PC-3 (cell line): ENCODE measurements around the gene ZNF438. TPM values are rescaled to one million over a fixed set of nuclear protein-coding genes. Genes with fewer than 3 reads are reported as not detected.

Experiments used
- ATAC-seq: fragments of 200-7000 bp; cut with Tn5 transposase; 2 replicates; pipeline ENCODE4 v1.9.1; 2020; ENCODE audit warnings: mild to moderate bottlenecking, moderate library complexity
- BruUV-seq: library from RNA; stranded (reverse); fragments of 400-500 nt; replicated peaks from 2 replicates; lab custom pipeline; 2021; lab: Mats Ljungman, UMichigan
- CTCF ChIA-PET: fragments of 300-600 bp; sonication (Branson Sonifier 250); formaldehyde crosslinking; loops from one replicate; lab custom pipeline; 2022; ENCODE audit warnings: antibody characterized with exemption; lab: Charles Lee
- POLR2A ChIA-PET: fragments of 300-600 bp; sonication (Branson Sonifier 250); formaldehyde crosslinking; loops from one replicate; lab custom pipeline; 2022; ENCODE audit warnings: antibody characterized with exemption; ENCODE audit not compliant: unreplicated experiment; lab: Charles Lee
- DNase-seq: peaks from one replicate; pipeline ENCODE4 v3.0.0-alpha.2; 2015
- H2AFZ ChIP-seq: fragments of 300-600 bp; sonication (generic); 2 replicates; pipeline ENCODE4 v1.6.0; 2016; ENCODE audit warnings: antibody characterized with exemption, low read length
- H3F3A ChIP-seq: fragments of 300-600 bp; sonication (generic); one replicate; pipeline ENCODE4 v1.6.0; 2017; ENCODE audit warnings: antibody characterized with exemption, low read length, control low read depth, mild to moderate bottlenecking; ENCODE audit not compliant: unreplicated experiment
- H3K27ac ChIP-seq: fragments of 300-600 bp; sonication (generic); 2 replicates; pipeline ENCODE4 v1.5.1; 2016; ENCODE audit warnings: mild to moderate bottlenecking, low read length
- H3K27me3 ChIP-seq: fragments of 300-600 bp; sonication (generic); 2 replicates; pipeline ENCODE4 v1.6.1; 2016; ENCODE audit warnings: low read length, mixed read lengths
- H3K36me3 ChIP-seq: fragments of 300-600 bp; sonication (generic); 2 replicates; pipeline ENCODE4 v1.6.1; 2016; ENCODE audit warnings: low read depth, mixed run types, low read length, mixed read lengths
- H3K4me1 ChIP-seq: fragments of 300-600 bp; sonication (generic); 2 replicates; pipeline ENCODE4 v1.5.1; 2016; ENCODE audit warnings: low read length; ENCODE audit not compliant: insufficient read depth
- H3K4me2 ChIP-seq: fragments of 300-600 bp; sonication (generic); 2 replicates; pipeline ENCODE4 v1.6.0; 2016; ENCODE audit warnings: low read length
- H3K4me3 ChIP-seq: fragments of 300-600 bp; sonication (generic); 2 replicates; pipeline ENCODE4 v1.5.1; 2016; ENCODE audit warnings: mild to moderate bottlenecking, low read length, mixed read lengths
- H3K79me2 ChIP-seq: fragments of 300-600 bp; sonication (generic); 2 replicates; pipeline ENCODE4 v1.6.1; 2017; ENCODE audit warnings: low read length, mixed read lengths
- H3K9ac ChIP-seq: fragments of 300-600 bp; sonication (generic); 2 replicates; pipeline ENCODE4 v1.6.0; 2016; ENCODE audit warnings: mild to moderate bottlenecking, low read length
- H3K9me2 ChIP-seq: fragments of 300-600 bp; sonication (generic); replicated peaks from 2 replicates; pipeline ENCODE4 v1.6.1; 2016; ENCODE audit warnings: mixed run types, low read length, mixed read lengths
- H3K9me3 ChIP-seq: fragments of 300-600 bp; sonication (generic); 2 replicates; pipeline ENCODE4 v1.6.1; 2016; ENCODE audit warnings: low read length, mixed read lengths
- H4K20me1 ChIP-seq: fragments of 300-600 bp; sonication (generic); 2 replicates; pipeline ENCODE4 v1.6.1; 2016; ENCODE audit warnings: low read length, mixed read lengths
- CTCF ChIP-seq: fragments of 300-600 bp; sonication (generic); conservative IDR thresholded peaks from 2 replicates; pipeline ENCODE4 v1.5.1; 2017; ENCODE audit warnings: antibody characterized with exemption, low read depth, mild to moderate bottlenecking, low read length
- EZH2 ChIP-seq: fragments of 300-600 bp; sonication (generic); IDR thresholded peaks from one replicate; pipeline ENCODE4 v1.6.1; 2017; ENCODE audit warnings: antibody characterized with exemption, mild to moderate bottlenecking, low read length; ENCODE audit not compliant: unreplicated experiment
- EZH2phosphoT487 ChIP-seq: fragments of 300-600 bp; sonication (generic); IDR thresholded peaks from 2 replicates; pipeline ENCODE4 v1.6.1; 2018; ENCODE audit warnings: mild to moderate bottlenecking, antibody characterized with exemption, low read length, borderline replicate concordance
- intact Hi-C: fragments of 100-400 bp; cut with micrococcal nuclease; formaldehyde crosslinking; loops from 2 replicates; pipeline ENCODE4 v1.9.0; 2023
- total RNA-seq: library from RNA; depleted of rRNA; stranded (reverse); fragments of >200 nt; gene quantifications from 2 replicates; pipeline ENCODE4 v1.2.3, GENCODE V29; 2014

Gene ZNF438
- total RNA-seq, 1 experiment from 2014 or later, result 0.98 TPM

GRCh38 chr10:30834153-30834552 lies 197.5 kb downstream of the ZNF438 start:
- intact Hi-C loops, result no loop called here

GRCh38 chr10:30833628-30833970 lies 198.1 kb downstream of the ZNF438 start:
- Histone ChIP-seq H3K9ac (no peak overlapping the region), H3K27me3 (no peaks in the 10 kb centered on the region), H3F3A (no peaks in the 10 kb centered on the region), H3K9me2 (no peaks in the 10 kb centered on the region), H3K4me2 (no peak overlapping the region), H3K27ac (no peak overlapping the region), H3K9me3 (no peaks in the 10 kb centered on the region), H4K20me1 (no peaks in the 10 kb centered on the region), H3K79me2 (no peaks in the 10 kb centered on the region), H3K4me3 (no peak overlapping the region), H2AFZ (no peak overlapping the region), H3K4me1 (no peaks in the 10 kb centered on the region), H3K36me3 (no peaks in the 10 kb centered on the region)
- CTCF ChIA-PET, result no interaction called here
- ATAC-seq (no peak), DNase-seq (no peak)
- intact Hi-C loops, result no loop called here
- TF ChIP-seq EZH2, result no peak
- no peak for TF ChIP-seq CTCF
- TF ChIP-seq EZH2phosphoT487, result no peak
- no TSS peak for BruUV-seq
- POLR2A ChIA-PET, result no interaction called here

More at GRCh38 chr10:30834153-30834552, 197.5 kb downstream of the ZNF438 start:
- no peak overlapping the region for H2AFZ ChIP-seq
- H3K27me3 ChIP-seq, result no peaks in the 10 kb centered on the region
- no peak for TF ChIP-seq EZH2
- no peak for TF ChIP-seq CTCF
- TF ChIP-seq EZH2phosphoT487, result no peak
- H3K9ac ChIP-seq, result no peak overlapping the region
- no peaks in the 10 kb centered on the region for H3K4me1 ChIP-seq
- POLR2A ChIA-PET, result no interaction called here
- H4K20me1 ChIP-seq, result no peaks in the 10 kb centered on the region
- no peak overlapping the region for H3K27ac ChIP-seq
- H3K9me3 ChIP-seq, result no peaks in the 10 kb centered on the region
- no peak overlapping the region for H3K4me3 ChIP-seq
- DNase-seq, result no peak
- no peaks in the 10 kb centered on the region for H3K36me3 ChIP-seq
- H3K79me2 ChIP-seq, result no peaks in the 10 kb centered on the region
- H3K9me2 ChIP-seq, result no peaks in the 10 kb centered on the region
- no peak overlapping the region for H3K4me2 ChIP-seq
- CTCF ChIA-PET, result no interaction called here
- BruUV-seq, result no TSS peak
- no peaks in the 10 kb centered on the region for H3F3A ChIP-seq
- ATAC-seq, result no peak

- Histone ChIP-seq H3K36me3 (no peaks in the 10 kb centered on the region), H3K27me3 (no peaks in the 10 kb centered on the region), H2AFZ (no peak overlapping the region), H4K20me1 (no peaks in the 10 kb centered on the region), H3K79me2 (no peaks in the 10 kb centered on the region), H3K9me2 (no peaks in the 10 kb centered on the region), H3K4me2 (no peak overlapping the region), H3K27ac (no peak overlapping the region), H3F3A (no peaks in the 10 kb centered on the region), H3K4me1 (no peaks in the 10 kb centered on the region), H3K9ac (no peak overlapping the region), H3K9me3 (no peaks in the 10 kb centered on the region), H3K4me3 (no peak overlapping the region)
- POLR2A ChIA-PET, result no interaction called here
- BruUV-seq, result no TSS peak
- CTCF ChIA-PET, result no interaction called here
- no peak for ATAC-seq
- DNase-seq, result no peak
- TF ChIP-seq EZH2phosphoT487 (no peak), EZH2 (no peak)
- intact Hi-C loops, result no loop called here
Observed at GRCh38 chr10:30832749-30833627, 198.7 kb downstream of the ZNF438 start.
